ENCODE measurements around the gene CCDC9B. TPM values are rescaled to one million over a fixed set of nuclear protein-coding genes. Genes with fewer than 3 reads are reported as not detected.

Gene CCDC9B
- total RNA-seq, 1 donor from 2014 or later, result 13.6 TPM

DNA sequence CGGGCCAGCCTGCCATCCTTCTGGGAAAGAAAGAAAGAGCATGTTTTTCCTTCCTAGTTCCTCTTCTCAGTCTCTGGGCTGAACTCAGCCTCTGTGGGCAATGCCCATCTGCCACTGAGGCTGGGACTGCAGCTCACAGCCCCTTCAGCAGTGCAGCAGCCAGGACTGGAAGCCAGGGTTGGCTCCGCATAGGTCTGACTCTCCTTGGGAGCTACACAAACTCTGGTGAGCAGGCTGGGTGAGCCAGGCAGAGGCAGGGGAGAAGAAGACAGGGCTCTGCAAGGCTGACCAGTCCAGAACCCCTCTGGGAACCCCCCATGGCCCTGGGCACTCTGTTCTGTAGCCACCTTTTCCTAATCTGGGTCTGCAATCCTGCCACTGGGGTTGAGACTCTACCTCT is 20.9 kb upstream of the CCDC9B start:
- TF ChIP-seq, protein P1, sequence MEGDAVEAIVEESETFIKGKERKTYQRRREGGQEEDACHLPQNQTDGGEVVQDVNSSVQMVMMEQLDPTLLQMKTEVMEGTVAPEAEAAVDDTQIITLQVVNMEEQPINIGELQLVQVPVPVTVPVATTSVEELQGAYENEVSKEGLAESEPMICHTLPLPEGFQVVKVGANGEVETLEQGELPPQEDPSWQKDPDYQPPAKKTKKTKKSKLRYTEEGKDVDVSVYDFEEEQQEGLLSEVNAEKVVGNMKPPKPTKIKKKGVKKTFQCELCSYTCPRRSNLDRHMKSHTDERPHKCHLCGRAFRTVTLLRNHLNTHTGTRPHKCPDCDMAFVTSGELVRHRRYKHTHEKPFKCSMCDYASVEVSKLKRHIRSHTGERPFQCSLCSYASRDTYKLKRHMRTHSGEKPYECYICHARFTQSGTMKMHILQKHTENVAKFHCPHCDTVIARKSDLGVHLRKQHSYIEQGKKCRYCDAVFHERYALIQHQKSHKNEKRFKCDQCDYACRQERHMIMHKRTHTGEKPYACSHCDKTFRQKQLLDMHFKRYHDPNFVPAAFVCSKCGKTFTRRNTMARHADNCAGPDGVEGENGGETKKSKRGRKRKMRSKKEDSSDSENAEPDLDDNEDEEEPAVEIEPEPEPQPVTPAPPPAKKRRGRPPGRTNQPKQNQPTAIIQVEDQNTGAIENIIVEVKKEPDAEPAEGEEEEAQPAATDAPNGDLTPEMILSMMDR (IDR thresholded peaks at IDR 0.05; ENCODE audit: insufficient read depth, low read length, poor library complexity, severe bottlenecking), result no peak
- peaks cover 25% of the 10 kb centered on the region for H3K27me3 ChIP-seq (ENCODE audit: control insufficient read depth, insufficient read depth, low read length)

DNA sequence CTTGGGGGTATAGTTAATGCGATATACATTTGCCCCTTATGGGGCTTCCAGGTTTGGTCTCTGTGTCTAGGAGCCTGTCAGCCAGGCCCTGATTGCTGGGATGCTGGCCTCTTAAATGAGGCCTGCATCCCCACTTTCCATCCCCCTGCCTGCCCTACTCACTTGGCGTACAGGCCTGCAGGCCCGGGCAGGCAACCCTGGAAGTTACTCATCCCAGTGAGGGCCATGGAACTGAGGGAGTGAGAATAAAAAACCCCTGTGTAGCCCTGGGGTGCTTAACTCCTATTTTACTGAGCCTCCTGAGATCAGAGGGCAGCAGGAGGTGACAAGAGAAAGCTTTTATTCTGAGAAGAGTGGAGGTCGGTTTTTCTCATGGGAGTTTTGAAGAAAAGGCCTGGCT is 19.3 kb upstream of the CCDC9B start:
- DNase-seq (ENCODE audit: low read depth), result no peak
- no peak overlapping the region for H3K4me3 ChIP-seq (ENCODE audit: low read depth, low read length)
- H3K27me3 ChIP-seq (ENCODE audit: control insufficient read depth, insufficient read depth, low read length), result peaks cover 25% of the 10 kb centered on the region
- no peaks in the 10 kb centered on the region for H3K36me3 ChIP-seq (ENCODE audit: control insufficient read depth, insufficient read depth, low read length)
- TF ChIP-seq, protein P1 (IDR thresholded peaks at IDR 0.05; ENCODE audit: insufficient read depth, low read length, poor library complexity, severe bottlenecking), result no peak

More for the DNA sequence above, 20.9 kb upstream of the CCDC9B start:
- Histone ChIP-seq H3K36me3 (ENCODE audit: control insufficient read depth, insufficient read depth, low read length) (no peaks in the 10 kb centered on the region), H3K4me3 (ENCODE audit: low read depth, low read length) (no peak overlapping the region)
- DNase-seq (ENCODE audit: low read depth), result no peak

DNA sequence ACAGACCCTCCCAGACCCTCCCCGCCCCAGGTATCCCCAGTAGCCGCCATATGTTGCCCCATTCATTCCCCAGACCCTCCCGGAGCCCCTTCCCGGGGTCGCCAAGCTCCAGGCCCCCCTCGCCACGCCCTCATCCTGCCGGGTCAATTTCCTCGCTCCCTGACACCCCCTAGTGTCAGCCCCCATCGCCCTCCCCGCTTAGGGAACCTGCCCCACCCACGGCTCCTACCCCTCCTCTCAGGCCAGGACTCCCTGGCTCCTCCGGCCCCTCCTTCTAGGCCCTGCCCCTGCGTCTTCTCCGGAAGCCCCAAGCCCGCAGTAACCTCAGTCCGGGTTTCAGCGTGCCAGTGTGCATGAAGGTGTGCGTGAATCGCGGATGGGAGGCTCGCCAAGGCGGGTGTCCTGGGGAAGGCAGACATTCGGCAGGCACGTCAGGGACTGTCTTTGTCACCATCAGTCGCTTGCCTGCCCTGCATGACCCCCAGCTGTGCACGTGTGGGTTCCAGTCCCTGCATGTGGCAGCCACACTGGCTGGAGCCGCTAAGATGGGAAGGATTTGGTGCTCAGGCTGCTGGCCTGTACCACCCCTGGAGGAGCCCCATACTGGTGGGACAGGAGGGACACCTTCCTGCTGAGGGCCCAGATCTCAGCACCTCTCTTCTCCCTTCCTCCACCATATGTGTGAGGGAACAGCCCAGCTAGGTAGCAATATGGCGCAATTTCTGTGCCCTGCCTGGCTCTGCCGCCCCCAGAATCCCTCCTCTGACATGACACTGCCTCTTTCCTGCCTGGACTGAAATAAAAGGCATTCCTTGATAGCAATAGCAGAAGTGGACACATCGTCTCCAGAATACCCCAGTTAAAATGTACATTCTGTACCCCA is 18.0 kb upstream of the CCDC9B start:
- Histone ChIP-seq H3K27me3 (ENCODE audit: control insufficient read depth, insufficient read depth, low read length) (peaks cover 30% of the 10 kb centered on the region), H3K36me3 (ENCODE audit: control insufficient read depth, insufficient read depth, low read length) (no peaks in the 10 kb centered on the region), H3K4me3 (ENCODE audit: low read depth, low read length) (peak overlapping the region; percentile 37)
- no peak for DNase-seq (ENCODE audit: low read depth)
- TF ChIP-seq, protein P1 (IDR thresholded peaks at IDR 0.05; ENCODE audit: insufficient read depth, low read length, poor library complexity, severe bottlenecking), result peak; percentile 5

DNA sequence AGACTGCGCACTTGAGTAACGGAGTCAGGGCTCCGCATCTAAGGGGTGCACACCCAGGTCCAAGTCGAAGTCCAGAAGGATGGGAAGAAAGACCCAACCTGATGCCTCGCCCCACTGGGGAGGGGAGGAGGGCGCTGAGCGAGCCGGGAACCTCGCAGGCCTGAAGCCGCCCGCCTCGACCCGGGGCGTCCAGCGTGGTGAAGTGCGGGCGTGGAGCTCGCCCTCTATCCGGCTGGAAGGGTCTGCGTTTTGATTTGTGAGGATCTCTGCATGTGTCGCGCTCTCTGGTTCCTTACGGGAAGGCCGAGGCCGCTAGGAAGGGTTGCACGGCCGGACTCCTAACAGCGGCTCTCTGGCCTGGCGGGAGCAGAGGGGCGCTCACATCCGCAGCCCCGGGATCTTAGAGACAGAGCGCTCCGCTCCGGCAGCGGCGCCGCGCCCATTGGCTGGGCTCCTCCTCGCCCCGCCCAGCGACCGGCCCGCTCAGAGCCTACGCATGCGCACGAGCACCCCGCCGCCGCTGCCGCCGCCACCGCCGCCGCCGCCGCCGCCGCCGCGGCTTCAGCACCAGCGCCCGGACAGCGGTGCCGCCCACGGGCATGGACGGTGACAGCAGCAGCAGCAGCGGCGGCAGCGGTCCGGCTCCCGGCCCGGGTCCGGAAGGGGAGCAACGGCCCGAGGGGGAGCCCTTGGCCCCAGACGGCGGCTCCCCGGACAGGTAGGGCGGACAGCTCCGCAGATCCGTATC is 17.2 kb upstream of the CCDC9B start, which contains the start of gene DISP2:
Gene DISP2 (plus strand): TSS at position 497 of the 748 bp plus-strand sequence. CDS start 103 bp downstream, at position 600.
- TF ChIP-seq, protein P1 (IDR thresholded peaks at IDR 0.05; ENCODE audit: insufficient read depth, low read length, poor library complexity, severe bottlenecking), result no peak
- Histone ChIP-seq H3K4me3 (ENCODE audit: low read depth, low read length) (peak within 1 kb of the TSS; percentile 39), H3K27me3 (ENCODE audit: control insufficient read depth, insufficient read depth, low read length) (peaks cover 32% of the 10 kb centered on the region), H3K36me3 (ENCODE audit: control insufficient read depth, insufficient read depth, low read length) (no peaks in the 10 kb centered on the region)
- DNase-seq (ENCODE audit: low read depth), result no peak

GRCh38 chr15:40357246-40357645 is 16.5 kb upstream of the CCDC9B start:
- Histone ChIP-seq H3K36me3 (ENCODE audit: control insufficient read depth, insufficient read depth, low read length) (no peaks in the 10 kb centered on the region), H3K4me3 (ENCODE audit: low read depth, low read length) (no peak overlapping the region), H3K27me3 (ENCODE audit: control insufficient read depth, insufficient read depth, low read length) (peaks cover 34% of the 10 kb centered on the region)
- TF ChIP-seq, protein P1 (IDR thresholded peaks at IDR 0.05; ENCODE audit: insufficient read depth, low read length, poor library complexity, severe bottlenecking), result no peak
- DNase-seq (ENCODE audit: low read depth), result no peak

Data from kidney epithelial cell (primary cell).